IPS DF 4.7 (cell line): Measurements from ENCODE around the gene LIN37.
"Not testable (repeated sequence)": the region's sequence is repeated elsewhere in the genome, so short reads cannot be mapped to it uniquely, and the experiment has no call there.

Experiments
- DNase-seq: peaks from one replicate; pipeline ENCODE4 v3.0.0-alpha.2; 2013; ENCODE audit warnings: low spot score; ENCODE audit errors: extremely low read depth

Gene LIN37

DNA sequence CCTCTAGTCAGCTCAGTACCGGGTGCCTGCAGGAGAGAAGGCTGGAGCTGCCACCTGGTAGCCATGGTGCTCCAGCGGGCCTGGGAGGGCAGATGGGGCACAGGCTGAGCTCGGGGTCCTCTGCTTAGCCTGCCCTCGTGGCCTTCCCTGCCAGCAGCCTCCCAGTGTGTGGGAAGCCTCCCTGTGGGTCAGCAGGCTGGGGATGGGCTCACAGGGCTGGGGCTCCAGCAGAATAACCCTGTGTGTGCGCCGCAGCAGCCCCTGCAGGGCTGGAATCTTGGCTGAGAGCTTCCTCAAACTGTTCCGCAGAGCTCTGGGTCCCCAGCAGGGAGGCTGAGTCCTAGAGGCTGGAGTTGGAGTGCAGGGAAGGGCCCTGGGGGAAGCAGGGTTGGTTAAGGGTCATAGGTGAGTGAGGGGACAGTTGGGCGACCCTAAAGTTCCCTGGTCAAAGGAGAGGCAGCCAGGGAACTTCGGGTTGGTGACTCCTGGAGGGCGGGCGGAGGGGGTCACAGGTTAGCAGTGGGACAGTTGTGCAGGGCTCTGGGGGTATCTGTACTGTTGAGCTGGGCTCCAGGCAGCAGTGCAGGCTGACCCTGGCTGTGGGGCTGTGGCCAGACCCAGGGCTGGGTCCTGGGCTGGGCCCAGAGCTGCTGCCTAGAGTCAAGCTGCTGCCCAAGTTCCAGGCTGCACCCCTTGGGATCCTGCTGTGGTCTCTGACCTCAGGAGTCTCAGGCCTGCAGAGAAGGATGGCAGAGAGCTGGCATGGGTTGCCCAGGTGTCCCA is 41.0 kb downstream of the LIN37 start:
- no peak for DNase-seq

- DNase-seq: no peak
Observed at GRCh38 chr19:35789978-35790944, 41.9 kb downstream of the LIN37 start.

- DNase-seq: no peak
Observed at GRCh38 chr19:35790981-35791813, 42.8 kb downstream of the LIN37 start.

- DNase-seq: no peak
Observed at GRCh38 chr19:35791814-35792279, 43.5 kb downstream of the LIN37 start.

- no peak for DNase-seq
Observed at GRCh38 chr19:35792312-35792711, 43.9 kb downstream of the LIN37 start.

DNA sequence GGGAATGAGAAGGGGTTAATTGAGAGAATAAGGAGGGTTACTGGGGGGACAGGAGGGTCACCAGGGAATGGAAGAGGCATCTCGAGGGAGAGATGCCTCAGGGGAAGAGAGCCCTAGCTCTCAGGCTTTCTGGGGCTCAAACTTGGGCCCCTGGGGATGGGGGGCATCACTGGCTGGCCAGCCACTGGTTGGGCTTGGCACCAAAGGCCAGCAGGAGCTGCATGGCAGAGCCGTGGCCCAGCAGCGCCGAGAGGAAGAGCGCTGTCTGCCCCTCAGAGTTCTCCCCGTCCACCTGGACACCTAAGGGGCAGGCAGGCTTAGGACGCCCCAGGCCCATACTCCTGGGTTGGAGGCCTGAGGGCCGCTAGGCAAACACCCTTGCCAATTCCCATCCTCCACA is 44.5 kb downstream of the LIN37 start:
- DNase-seq: no peak

DNA sequence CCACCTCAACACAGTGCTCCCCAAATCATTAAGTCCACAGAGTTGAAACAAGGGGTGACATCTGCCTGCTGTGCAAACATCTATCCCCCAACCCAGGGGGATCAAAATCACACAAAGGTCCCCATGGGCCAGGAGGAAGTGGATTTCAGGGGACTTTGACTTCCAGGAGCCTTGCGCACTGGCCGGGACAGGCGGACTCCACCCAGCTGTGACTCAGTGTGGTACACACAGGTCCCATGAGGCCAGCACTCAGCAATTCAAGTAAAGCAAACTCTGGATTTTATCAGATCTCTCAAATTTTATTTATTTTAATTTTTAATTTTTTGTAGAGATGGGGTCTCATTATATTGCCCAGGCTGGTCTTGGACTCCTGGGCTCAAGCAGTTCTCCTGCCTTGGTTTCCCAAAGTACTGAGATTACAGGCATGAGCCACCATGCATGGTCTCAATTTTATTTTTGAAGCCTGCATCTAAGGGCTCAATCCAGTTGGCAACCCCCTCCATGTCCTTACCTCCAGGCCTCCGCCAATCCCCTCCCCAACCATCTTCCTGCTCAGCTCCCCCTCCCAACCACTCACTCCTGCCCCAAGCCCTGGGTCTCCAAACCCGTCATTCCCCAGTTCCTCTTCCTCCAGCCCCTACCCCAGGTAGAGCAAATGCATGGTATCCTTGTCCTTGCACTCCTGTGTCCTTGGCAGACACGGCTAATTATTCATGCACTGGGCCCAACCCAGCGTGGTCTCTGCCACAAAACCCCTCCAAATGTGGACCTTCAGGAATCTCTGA is 45.2 kb downstream of the LIN37 start:
- no peak for DNase-seq

GRCh38 chr19:35795564-35795963 is 47.2 kb downstream of the LIN37 start:
- DNase-seq: not testable (repeated sequence)

- DNase-seq: no peak
Observed at GRCh38 chr19:35796645-35797542, 48.5 kb downstream of the LIN37 start.

DNA sequence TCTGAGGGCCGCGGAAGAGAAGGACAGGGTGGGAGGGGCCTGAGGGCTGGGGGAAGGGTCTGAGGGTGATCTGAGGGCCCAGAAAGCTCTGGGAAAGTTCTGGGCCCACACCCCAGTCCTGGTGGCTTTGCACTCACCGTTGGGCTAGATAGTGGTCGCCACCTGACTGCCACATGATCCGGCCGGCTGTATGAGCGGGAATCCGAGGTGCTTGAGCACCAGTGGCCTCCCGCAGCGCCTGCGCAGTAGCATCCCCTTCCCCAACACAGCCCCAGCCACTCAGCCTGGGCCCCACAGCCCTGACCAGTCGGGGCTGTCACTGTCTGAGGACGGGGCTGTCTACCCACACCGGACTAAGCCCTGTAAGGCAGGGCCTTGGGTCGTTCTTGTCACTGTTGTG is 49.3 kb downstream of the LIN37 start:
- no peak for DNase-seq

- DNase-seq: no peak
Observed at GRCh38 chr19:35801828-35802227, 53.5 kb downstream of the LIN37 start.
